Renal cortical epithelial cell (primary cell): ENCODE data around the gene KCNQ4. TPM values are rescaled to one million over a fixed set of nuclear protein-coding genes. Genes with fewer than 3 reads are reported as not detected.

Source experiments
- DNase-seq: peaks from one replicate; pipeline ENCODE4 v3.0.0-alpha.2; 2011; ENCODE audit warnings: low read depth
- total RNA-seq: library from RNA; depleted of rRNA; stranded (reverse); fragments of >200 nt; gene quantifications from 2 replicates; pipeline ENCODE4 v1.2.3, GENCODE V29; 2014

Gene KCNQ4
- total RNA-seq, 1 donor from 2014 or later, result 0.20 TPM

DNA sequence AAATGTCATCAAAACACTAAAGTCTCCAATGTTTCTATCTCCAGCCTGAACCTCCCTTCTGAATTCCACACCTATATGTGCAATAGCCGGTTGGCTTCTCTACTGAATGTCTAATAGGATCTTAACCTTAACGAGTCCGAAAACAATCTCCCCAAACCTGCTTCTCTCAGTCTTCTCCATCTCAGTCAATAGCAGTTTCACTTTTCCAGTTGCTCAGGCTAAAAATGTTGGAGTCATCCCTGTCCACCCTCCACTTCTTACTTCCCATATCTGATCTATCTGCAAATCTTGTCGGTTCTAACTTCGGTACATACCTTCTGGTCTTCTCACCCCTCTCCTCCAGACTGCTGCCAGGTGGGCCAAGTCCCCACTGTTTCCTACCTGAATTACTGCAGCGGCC is 104.1 kb downstream of the KCNQ4 start:
- no peak for DNase-seq

Other genes starting within 250 kb of the KCNQ4 start
- 6.7 and 12.5 TPM in 2 replicates for gene RIMS3, start 118.1 kb upstream of the KCNQ4 start, total RNA-seq
- 18.6 and 40.4 TPM in 2 replicates for gene NFYC, start 92.1 kb upstream of the KCNQ4 start, total RNA-seq
- 33.5 and 45.1 TPM in 2 replicates for gene CITED4, start 78.6 kb downstream of the KCNQ4 start, total RNA-seq
- 29.5 and 38.2 TPM in 2 replicates for gene CTPS1, start 195.9 kb downstream of the KCNQ4 start, total RNA-seq
- 0.65 TPM in 1 of 2 replicates, not detected in the other for gene SLFNL1, start 237.9 kb downstream of the KCNQ4 start, total RNA-seq